GM18499 (cell line): Measurements from ENCODE around the gene SMIM44.

Experiments
- ATAC-seq: cut with Tn5 transposase; IDR thresholded peaks from one replicate; pipeline ENCODE4 v1.9.1; 2021; ENCODE audit warnings: moderate number of reproducible peaks; ENCODE audit not compliant: insufficient read depth, unreplicated experiment

The SMIM44 gene

GRCh38 chr19:3479177-3479833, 3.9 kb downstream of the SMIM44 start:
- ATAC-seq = no peak

GRCh38 chr19:3478409-3479176, 4.6 kb downstream of the SMIM44 start:
- ATAC-seq = no peak

GRCh38 chr19:3477951-3478350, 5.3 kb downstream of the SMIM44 start:
- no peak for ATAC-seq

- no peak for ATAC-seq
These were observed 5.7 kb downstream of the SMIM44 start for GRCh38 chr19:3477506-3477905.

- no peak for ATAC-seq
These were observed 6.4 kb downstream of the SMIM44 start for GRCh38 chr19:3476830-3477229.

DNA sequence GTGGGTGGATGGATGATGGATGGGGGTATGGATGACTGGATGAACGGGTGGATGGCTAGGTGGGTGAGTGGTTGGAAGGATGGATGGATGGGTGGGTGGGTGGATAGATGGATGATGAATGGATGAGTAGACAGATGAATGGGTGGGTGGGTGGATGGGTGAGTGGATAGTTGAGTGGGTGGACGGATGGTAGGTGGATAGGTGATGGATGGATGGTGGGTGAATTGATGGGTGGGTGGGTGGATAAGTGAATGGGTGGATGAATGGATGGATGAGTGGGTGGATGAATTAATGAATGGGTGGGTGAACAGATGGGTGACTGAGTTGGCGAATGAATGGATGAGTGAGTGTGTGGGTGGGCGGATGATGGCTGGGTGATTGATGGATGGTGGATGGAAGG, 7.8 kb downstream of the SMIM44 start:
- no peak for ATAC-seq

GRCh38 chr19:3474614-3475013, 8.6 kb downstream of the SMIM44 start:
- no peak for ATAC-seq

GRCh38 chr19:3474010-3474409, 9.2 kb downstream of the SMIM44 start:
- ATAC-seq = no peak

DNA sequence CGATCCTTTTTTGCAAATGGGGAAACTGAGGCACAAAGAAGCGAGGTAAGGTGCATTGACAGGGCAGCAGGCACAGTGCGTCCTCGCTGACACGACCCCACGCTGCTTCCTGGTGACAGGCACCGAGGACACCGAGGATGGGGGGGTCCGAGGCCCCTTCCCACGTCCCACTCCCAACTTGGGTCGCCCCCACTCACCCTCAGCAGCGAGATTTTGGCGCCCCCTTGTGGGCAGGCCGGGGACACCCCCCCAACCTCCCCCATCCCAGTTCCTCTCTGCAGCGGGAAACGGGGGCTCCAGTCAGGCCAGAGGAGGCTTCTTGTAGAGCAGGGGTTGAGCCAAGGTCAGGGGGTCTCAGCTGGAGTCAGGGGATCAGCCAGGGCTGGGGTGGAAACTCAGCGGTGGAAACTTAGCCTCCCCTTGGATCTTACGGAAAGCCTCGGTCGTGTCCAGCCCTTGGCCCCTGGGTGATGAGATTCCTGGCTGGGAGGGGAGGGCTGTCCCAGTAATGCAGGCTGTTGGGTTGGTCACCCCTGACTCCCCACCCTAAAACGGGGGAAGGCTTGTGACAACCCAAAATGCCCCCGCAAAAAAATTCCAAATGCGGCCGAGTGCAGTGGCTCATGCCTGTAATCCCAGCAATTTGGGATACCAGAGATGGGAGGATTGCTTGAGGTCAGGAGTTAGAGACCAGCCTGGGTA, 11.1 kb downstream of the SMIM44 start:
- no peak for ATAC-seq

- no peak for ATAC-seq
These were observed 12.6 kb downstream of the SMIM44 start for GRCh38 chr19:3470500-3471128.

- ATAC-seq = no peak
These were observed 13.4 kb downstream of the SMIM44 start for GRCh38 chr19:3469638-3470499.

DNA sequence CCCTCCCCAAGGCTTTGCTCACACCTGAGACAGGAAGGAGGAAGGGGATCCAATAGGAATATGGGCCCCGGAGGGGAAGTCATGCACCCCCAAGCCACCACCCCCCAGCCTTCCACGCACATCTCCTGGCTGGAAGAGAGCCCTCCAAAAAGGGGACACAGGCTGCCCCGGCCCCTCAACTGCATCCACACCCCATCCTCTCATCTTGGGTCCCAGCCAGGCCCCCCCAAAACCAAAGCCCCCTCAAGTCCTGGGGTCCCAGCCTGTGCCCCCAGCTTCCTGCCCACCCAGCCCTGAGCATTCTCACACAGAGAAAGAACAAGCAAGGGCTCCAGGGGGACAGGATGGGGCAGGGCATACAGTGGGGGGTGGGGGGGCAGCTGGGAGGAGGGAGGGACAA, 15.0 kb downstream of the SMIM44 start:
- no peak for ATAC-seq

DNA sequence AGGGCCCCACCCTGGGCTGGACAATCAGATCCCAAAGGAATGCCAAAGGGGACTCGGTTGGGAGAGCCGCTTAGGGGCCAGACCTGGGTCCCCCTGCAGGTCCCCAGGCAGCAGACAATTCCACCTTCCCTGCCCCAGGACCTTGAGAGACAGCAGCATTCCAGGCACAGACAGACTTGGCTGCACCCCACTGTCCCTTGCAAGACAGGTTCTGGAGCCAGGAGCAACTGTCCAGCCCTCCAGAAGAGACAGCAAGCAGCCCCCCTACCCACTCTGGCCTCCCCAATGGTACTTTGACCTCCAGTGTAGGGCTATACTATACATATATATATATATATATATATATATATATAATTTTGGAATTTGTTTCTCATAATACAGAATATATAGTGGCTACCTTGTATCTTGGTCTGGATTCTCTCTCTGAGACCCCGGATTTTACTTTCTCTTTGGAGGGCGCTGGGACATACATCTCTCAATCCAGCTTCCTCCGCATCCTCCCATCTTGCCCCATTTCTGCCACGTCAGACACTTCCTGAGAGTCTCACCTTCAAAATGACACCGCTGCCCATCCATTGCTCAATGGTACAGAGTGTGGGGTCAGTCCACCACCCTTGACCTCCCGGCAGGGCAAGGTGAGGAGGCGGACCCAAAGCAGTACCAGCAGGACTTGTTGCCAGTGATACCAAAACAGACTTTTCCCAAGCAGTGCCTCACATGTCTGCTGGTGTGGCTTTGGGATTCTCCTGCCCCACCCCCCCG, 15.6 kb downstream of the SMIM44 start:
- no peak for ATAC-seq

DNA sequence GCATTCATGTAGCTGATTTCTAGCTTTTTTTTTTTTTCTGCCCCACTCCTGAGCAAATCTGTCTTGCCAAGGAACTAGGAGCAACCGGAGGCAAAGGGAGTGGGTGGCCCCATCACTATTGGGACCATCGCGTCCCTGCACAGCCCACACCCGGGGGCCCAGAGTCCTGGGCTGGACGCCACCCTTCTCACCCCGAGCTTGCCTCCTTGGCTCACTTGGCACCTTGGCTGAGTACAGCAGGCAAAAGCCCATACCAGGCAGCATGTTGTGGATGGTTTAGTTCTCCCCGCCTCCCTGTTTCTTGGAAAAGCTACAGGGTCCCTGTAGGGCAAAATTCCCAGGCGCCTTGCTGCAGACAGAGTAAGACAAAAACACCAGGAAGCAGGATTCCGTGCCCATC, 16.6 kb downstream of the SMIM44 start:
- ATAC-seq = no peak

- no peak for ATAC-seq
These were observed 17.7 kb downstream of the SMIM44 start for GRCh38 chr19:3465552-3465951.

- ATAC-seq = no peak
These were observed 18.5 kb downstream of the SMIM44 start for GRCh38 chr19:3464587-3465235.

GRCh38 chr19:3463714-3464586, 19.3 kb downstream of the SMIM44 start:
- no peak for ATAC-seq
